ENCODE measurements around the gene ARHGAP27.

- TF ChIP-seq PATZ1 (CRISPR knock-in tag; IDR thresholded peaks at IDR 0.05; ENCODE audit: borderline replicate concordance) (no peak), ZFP3 (CRISPR knock-in tag; IDR thresholded peaks at IDR 0.05) (no peak), ZFP30 (CRISPR knock-in tag; IDR thresholded peaks at IDR 0.05) (no peak), ZNF565 (CRISPR knock-in tag; conservative IDR thresholded peaks at IDR 0.05; ENCODE audit: low read depth) (no peak), CSDC2 (CRISPR knock-in tag; IDR thresholded peaks at IDR 0.05) (no peak), GLIS3 (CRISPR knock-in tag; IDR thresholded peaks at IDR 0.05) (no peak), CSRNP3 (CRISPR knock-in tag; IDR thresholded peaks at IDR 0.05) (no peak), ZC3H10 (CRISPR knock-in tag; IDR thresholded peaks at IDR 0.05) (no peak), TCF4 (CRISPR knock-in tag; IDR thresholded peaks at IDR 0.05; ENCODE audit: borderline replicate concordance) (no peak), SNAI2 (CRISPR knock-in tag; IDR thresholded peaks at IDR 0.05) (no peak), RARB (CRISPR knock-in tag; IDR thresholded peaks at IDR 0.05) (no peak), ESRRG (CRISPR knock-in tag; IDR thresholded peaks at IDR 0.05) (no peak), PPARA (CRISPR knock-in tag; IDR thresholded peaks at IDR 0.05; ENCODE audit: borderline replicate concordance) (no peak)
These were observed 6.7 kb downstream of the ARHGAP27 start for GRCh38 chr17:45425984-45426413.
